HepG2 (cell line): ENCODE data around the gene PMS2. TPM values are rescaled to one million over a fixed set of nuclear protein-coding genes. Genes with fewer than 3 reads are reported as not detected.

ENCODE experiments used
- AGO1 ChIP-seq: fragments of 200-400 bp; formaldehyde crosslinking; IDR thresholded peaks from 2 replicates; pipeline ENCODE4 v1.6.1; 2017; ENCODE audit warnings: mild to moderate bottlenecking, low read depth, low read length, moderate library complexity; ENCODE audit not compliant: poor library complexity, severe bottlenecking
- ATF7 ChIP-seq, 2 experiments: fragments of 450-650 bp in 1 of 2; sonication (generic) in 1 of 2; formaldehyde crosslinking in 1 of 2; IDR thresholded peaks; 2 replicates each; pipeline versions ENCODE4 v1.4.0 to v1.6.1; 2016 to 2020; ENCODE audit warnings: antibody characterized with exemption in 1 of 2, mild to moderate bottlenecking in 1 of 2, missing genetic modification reagents in 1 of 2
- BORCS8-MEF2B ChIP-seq: sonication (generic); formaldehyde crosslinking; IDR thresholded peaks from 2 replicates; pipeline ENCODE4 v1.8.0; 2022; ENCODE audit warnings: mild to moderate bottlenecking, missing genetic modification reagents
- CENPX ChIP-seq: sonication (generic); formaldehyde crosslinking; IDR thresholded peaks from 2 replicates; pipeline ENCODE4 v1.9.0; 2021; ENCODE audit warnings: mild to moderate bottlenecking, missing genetic modification reagents, moderate library complexity
- CHD4 ChIP-seq: fragments of 200-600 bp; sonication (generic); IDR thresholded peaks from 2 replicates; pipeline ENCODE4 v1.7.0; 2017; ENCODE audit warnings: mild to moderate bottlenecking, low read length, borderline replicate concordance
- GABPB1 ChIP-seq: IDR thresholded peaks from 2 replicates; pipeline ENCODE4 v1.6.1; 2016; ENCODE audit warnings: mild to moderate bottlenecking, missing genetic modification reagents, moderate library complexity, missing compliant biosample characterization
- IRX3 ChIP-seq: sonication (generic); formaldehyde crosslinking; IDR thresholded peaks from 2 replicates; pipeline ENCODE4 v1.8.1; 2023; ENCODE audit warnings: mild to moderate bottlenecking, low read depth, missing genetic modification reagents, borderline replicate concordance
- MAFF ChIP-seq: IDR thresholded peaks from 2 replicates; pipeline ENCODE4 v1.6.1; 2011; ENCODE audit warnings: low read depth, low read length, improper control_type of control experiment
- RARG ChIP-seq: sonication (generic); formaldehyde crosslinking; IDR thresholded peaks from 2 replicates; pipeline ENCODE4 v1.4.0; 2020; ENCODE audit warnings: low read depth, mild to moderate bottlenecking, missing genetic modification reagents
- RXRB ChIP-seq: IDR thresholded peaks from 2 replicates; pipeline ENCODE4 v1.6.1; 2016; ENCODE audit warnings: borderline replicate concordance, missing genetic modification reagents, missing compliant biosample characterization
- SALL2 ChIP-seq: sonication (generic); formaldehyde crosslinking; IDR thresholded peaks from 2 replicates; pipeline ENCODE4 v1.8.1; 2023; ENCODE audit warnings: mild to moderate bottlenecking, missing genetic modification reagents, inconsistent platforms
- SMARCE1 ChIP-seq: fragments of 450-650 bp; IDR thresholded peaks from 2 replicates; pipeline ENCODE4 v1.6.1; 2017; ENCODE audit warnings: borderline replicate concordance
- SMC3 ChIP-seq: IDR thresholded peaks from 2 replicates; pipeline ENCODE4 v1.6.1; 2011; ENCODE audit warnings: low read length, improper control_type of control experiment
- SNAPC2 ChIP-seq: sonication (generic); formaldehyde crosslinking; IDR thresholded peaks from 2 replicates; pipeline ENCODE4 v1.8.1; 2022; ENCODE audit warnings: mild to moderate bottlenecking, missing genetic modification reagents
- STAG1 ChIP-seq: sonication (generic); formaldehyde crosslinking; IDR thresholded peaks from 2 replicates; pipeline ENCODE4 v1.4.0; 2020; ENCODE audit warnings: missing genetic modification reagents
- TMF1 ChIP-seq: sonication (generic); formaldehyde crosslinking; IDR thresholded peaks from 2 replicates; pipeline ENCODE4 v1.8.1; 2022; ENCODE audit warnings: low read depth, missing genetic modification reagents
- TP53 ChIP-seq: sonication (generic); formaldehyde crosslinking; conservative IDR thresholded peaks from 2 replicates; pipeline ENCODE4 v1.4.0; 2020; ENCODE audit warnings: missing genetic modification reagents
- TRIM24 ChIP-seq: sonication (generic); formaldehyde crosslinking; IDR thresholded peaks from 2 replicates; pipeline ENCODE4 v1.8.0; 2022; ENCODE audit warnings: mild to moderate bottlenecking, missing genetic modification reagents
- ZNF607 ChIP-seq: sonication (generic); formaldehyde crosslinking; IDR thresholded peaks from 2 replicates; pipeline ENCODE4 v1.5.1; 2020; ENCODE audit warnings: missing genetic modification reagents, mild to moderate bottlenecking, borderline replicate concordance
- ZNF615 ChIP-seq: sonication (generic); formaldehyde crosslinking; IDR thresholded peaks from 2 replicates; pipeline ENCODE4 v1.5.0; 2020; ENCODE audit warnings: mild to moderate bottlenecking, missing genetic modification reagents, borderline replicate concordance
- ZNF746 ChIP-seq: sonication (generic); formaldehyde crosslinking; IDR thresholded peaks from 2 replicates; pipeline ENCODE4 v1.8.0; 2022; ENCODE audit warnings: mild to moderate bottlenecking, missing genetic modification reagents
- ZNF747 ChIP-seq: sonication (generic); formaldehyde crosslinking; IDR thresholded peaks from 2 replicates; pipeline ENCODE4 v1.8.1; 2023; ENCODE audit warnings: missing genetic modification reagents, mild to moderate bottlenecking, borderline replicate concordance
- ZNF776 ChIP-seq: sonication (generic); formaldehyde crosslinking; IDR thresholded peaks from 2 replicates; pipeline ENCODE4 v1.4.0; 2020; ENCODE audit warnings: mild to moderate bottlenecking, missing genetic modification reagents
- polyA plus RNA-seq, 8 experiments: library from polyadenylated mRNA; depleted of rRNA in 3 of 8; stranded (reverse) in 7 of 8; unstranded in 1 of 8; fragments of >200 nt; fragmentation: Illumina TruSeq in 4 of 8; extraction: Trizol in 4 of 8; gene quantifications; 2 replicates each; pipeline versions ENCODE4 v1.2.1 to v1.2.3, GENCODE V29; 2011 to 2016; ENCODE audit warnings: low read depth in 4 of 8, missing spikeins in 1 of 8, mixed read lengths in 1 of 8; ENCODE audit not compliant: insufficient read depth in 1 of 8
- total RNA-seq, 5 experiments: library from RNA; depleted of rRNA; stranded (reverse); fragments of >200 nt; fragmentation: Illumina TruSeq; extraction: Trizol; gene quantifications; 2 replicates each; pipeline ENCODE4 v1.2.3, GENCODE V29; 2016; ENCODE audit warnings: low read depth in 1 of 5
- TF ChIP-seq, protein P1 (sequence below): sonication (generic); formaldehyde crosslinking; IDR thresholded peaks from 2 replicates; pipeline ENCODE4 v1.4.0; 2020; ENCODE audit warnings: low read depth, mild to moderate bottlenecking, missing genetic modification reagents
- TF ChIP-seq, protein P2 (sequence below): sonication (generic); formaldehyde crosslinking; IDR thresholded peaks from 2 replicates; pipeline ENCODE4 v1.4.0; 2020; ENCODE audit warnings: mild to moderate bottlenecking, missing genetic modification reagents
- TF ChIP-seq, protein P3 (sequence below): sonication (generic); formaldehyde crosslinking; IDR thresholded peaks from 2 replicates; pipeline ENCODE4 v1.4.0; 2020; ENCODE audit warnings: missing genetic modification reagents
- TF ChIP-seq, protein P4 (sequence below): IDR thresholded peaks from 2 replicates; pipeline ENCODE4 v1.6.1; 2016; ENCODE audit warnings: missing biosample characterization, missing genetic modification reagents, low read depth

The PMS2 gene
- total and polyA plus RNA-seq, 2 of the 13 experiments (the other 11 are each of a cell fraction or from before 2014, with no cell fraction given): 6.3 to 11.4 TPM

DNA sequence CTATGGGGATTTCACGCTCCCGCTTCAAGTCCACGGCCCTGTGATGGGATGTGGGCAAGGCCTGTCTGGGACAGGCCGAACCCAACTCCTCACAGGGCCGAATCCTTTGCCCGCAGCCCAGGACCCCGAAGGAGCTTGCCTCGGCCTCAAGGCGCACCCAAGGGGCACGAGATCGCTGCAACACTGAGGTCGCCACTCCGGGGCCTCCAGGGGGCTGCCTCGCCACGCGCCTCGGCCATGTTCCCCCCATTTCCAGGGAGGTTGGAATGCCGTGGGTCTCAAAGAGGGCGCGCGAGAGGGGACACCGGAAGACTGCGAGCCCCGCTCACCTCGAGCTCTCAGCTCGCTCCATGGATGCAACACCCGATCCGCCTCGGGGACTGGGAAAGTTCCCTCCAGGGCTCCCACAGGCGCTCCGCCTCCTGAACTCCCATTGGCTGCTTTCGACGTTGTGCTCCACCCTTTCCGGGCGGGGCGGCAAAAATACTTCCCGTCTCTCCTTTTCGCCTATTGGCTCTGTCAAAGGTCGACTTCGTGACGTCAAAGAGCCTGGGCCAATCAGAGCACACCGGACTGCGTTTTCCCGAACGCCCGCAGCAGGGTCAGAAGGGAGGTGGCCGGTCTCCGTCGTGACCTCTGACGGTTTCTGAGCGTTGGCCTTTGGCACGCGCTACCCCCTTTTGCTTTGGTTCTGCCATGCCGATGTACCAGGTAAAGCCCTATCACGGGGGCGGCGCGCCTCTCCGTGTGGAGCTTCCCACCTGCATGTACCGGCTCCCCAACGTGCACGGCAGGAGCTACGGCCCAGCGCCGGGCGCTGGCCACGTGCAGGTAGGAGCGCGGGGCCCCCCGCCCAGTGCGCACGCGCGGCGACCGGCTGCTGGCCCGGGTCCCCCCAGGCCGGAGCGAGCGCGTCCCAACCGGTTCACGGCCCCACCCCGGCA lies at the start of gene PMS2, which contains the start of gene AIMP2 (continued):
- TF ChIP-seq SALL2 (CRISPR knock-in tag) (peak; percentile 99), RARG (CRISPR knock-in tag) (peak; percentile 98), SMARCE1 (no peak), IRX3 (CRISPR knock-in tag) (peak; percentile 100), BORCS8-MEF2B (peak; percentile 100), ZNF615 (peak; percentile 84), ZNF747 (CRISPR knock-in tag) (peak; percentile 100), SMC3 (no peak), TRIM24 (no peak), ZNF776 (CRISPR knock-in tag) (peak; percentile 100), ZNF746 (CRISPR knock-in tag) (peak; percentile 95), ZNF607 (CRISPR knock-in tag) (peak; percentile 100), SNAPC2 (CRISPR knock-in tag) (peak; percentile 97), TP53 (CRISPR knock-in tag) (peak; percentile 96), CHD4 (no peak), CENPX (no peak), GABPB1 (peak; percentile 94), ATF7 (IDR thresholded peaks at IDR 0.05) (no peak), ATF7 (CRISPR knock-in tag; IDR thresholded peaks at IDR 0.05) (peak; percentile 90), AGO1 (peak; percentile 58), STAG1 (CRISPR knock-in tag) (peak; percentile 51), MAFF (no peak), RXRB (CRISPR knock-in tag) (no peak; the same call in none of the 2 replicates), TMF1 (CRISPR knock-in tag) (peak; percentile 98)
- TF ChIP-seq, protein P1, sequence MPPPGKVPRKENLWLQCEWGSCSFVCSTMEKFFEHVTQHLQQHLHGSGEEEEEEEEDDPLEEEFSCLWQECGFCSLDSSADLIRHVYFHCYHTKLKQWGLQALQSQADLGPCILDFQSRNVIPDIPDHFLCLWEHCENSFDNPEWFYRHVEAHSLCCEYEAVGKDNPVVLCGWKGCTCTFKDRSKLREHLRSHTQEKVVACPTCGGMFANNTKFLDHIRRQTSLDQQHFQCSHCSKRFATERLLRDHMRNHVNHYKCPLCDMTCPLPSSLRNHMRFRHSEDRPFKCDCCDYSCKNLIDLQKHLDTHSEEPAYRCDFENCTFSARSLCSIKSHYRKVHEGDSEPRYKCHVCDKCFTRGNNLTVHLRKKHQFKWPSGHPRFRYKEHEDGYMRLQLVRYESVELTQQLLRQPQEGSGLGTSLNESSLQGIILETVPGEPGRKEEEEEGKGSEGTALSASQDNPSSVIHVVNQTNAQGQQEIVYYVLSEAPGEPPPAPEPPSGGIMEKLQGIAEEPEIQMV: peak; percentile 95; the same call in 1 of the 2 replicates
- TF ChIP-seq, protein P2, sequence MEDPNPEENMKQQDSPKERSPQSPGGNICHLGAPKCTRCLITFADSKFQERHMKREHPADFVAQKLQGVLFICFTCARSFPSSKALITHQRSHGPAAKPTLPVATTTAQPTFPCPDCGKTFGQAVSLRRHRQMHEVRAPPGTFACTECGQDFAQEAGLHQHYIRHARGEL (CRISPR knock-in tag): peak; percentile 96
- TF ChIP-seq, protein P3, sequence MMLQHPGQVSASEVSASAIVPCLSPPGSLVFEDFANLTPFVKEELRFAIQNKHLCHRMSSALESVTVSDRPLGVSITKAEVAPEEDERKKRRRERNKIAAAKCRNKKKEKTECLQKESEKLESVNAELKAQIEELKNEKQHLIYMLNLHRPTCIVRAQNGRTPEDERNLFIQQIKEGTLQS (CRISPR knock-in tag): peak; percentile 81
- TF ChIP-seq, protein P4, sequence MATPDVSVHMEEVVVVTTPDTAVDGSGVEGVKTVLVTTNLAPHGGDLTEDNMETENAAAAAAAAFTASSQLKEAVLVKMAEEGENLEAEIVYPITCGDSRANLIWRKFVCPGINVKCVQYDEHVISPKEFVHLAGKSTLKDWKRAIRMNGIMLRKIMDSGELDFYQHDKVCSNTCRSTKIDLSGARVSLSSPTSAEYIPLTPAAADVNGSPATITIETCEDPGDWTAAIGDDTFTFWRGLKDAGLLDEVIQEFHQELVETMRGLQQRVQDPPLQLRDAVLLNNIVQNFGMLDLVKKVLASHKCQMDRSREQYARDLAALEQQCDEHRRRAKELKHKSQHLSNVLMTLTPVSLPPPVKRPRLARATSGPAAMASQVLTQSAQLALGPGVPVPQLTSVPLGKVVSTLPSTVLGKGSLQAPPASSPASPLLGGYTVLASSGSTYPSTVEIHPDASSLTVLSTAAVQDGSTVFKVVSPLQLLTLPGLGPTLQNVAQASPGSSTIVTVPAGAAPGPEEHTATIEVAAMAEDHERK (CRISPR knock-in tag): peak; percentile 12
